GM12891 (cell line): ENCODE results near the gene PDE4DIP.
"Not testable (repeated sequence)": the region's sequence is repeated elsewhere in the genome, so short reads cannot be mapped to it uniquely, and the experiment has no call there.

Experiments
- POLR2A ChIP-seq: IDR thresholded peaks from 2 replicates; pipeline ENCODE4 v1.6.1; 2011; ENCODE audit warnings: low read depth, low read length, control low read depth
- POLR2AphosphoS5 ChIP-seq: IDR thresholded peaks from 2 replicates; pipeline ENCODE4 v1.6.1; 2011; ENCODE audit warnings: low read depth, low read length, control low read depth
- TAF1 ChIP-seq: IDR thresholded peaks from 2 replicates; pipeline ENCODE4 v1.6.1; 2011; ENCODE audit warnings: low read depth, low read length, control low read depth

- TF ChIP-seq POLR2A, TAF1, POLR2AphosphoS5: not testable (repeated sequence)
Observed at GRCh38 chr1:148909219-148909826, 65.1 kb downstream of the PDE4DIP start.
